GM15510 (cell line): ENCODE data around the gene C11orf58.

Source experiments
- POLR2A ChIP-seq: IDR thresholded peaks from 3 replicates; pipeline ENCODE4 v1.6.1; 2011; ENCODE audit warnings: borderline replicate concordance; ENCODE audit not compliant: insufficient read length; ENCODE audit errors: extremely low read depth

Gene C11orf58

GRCh38 chr11:16800382-16800781 lies 61.9 kb downstream of the C11orf58 start:
- no peak for TF ChIP-seq POLR2A

DNA sequence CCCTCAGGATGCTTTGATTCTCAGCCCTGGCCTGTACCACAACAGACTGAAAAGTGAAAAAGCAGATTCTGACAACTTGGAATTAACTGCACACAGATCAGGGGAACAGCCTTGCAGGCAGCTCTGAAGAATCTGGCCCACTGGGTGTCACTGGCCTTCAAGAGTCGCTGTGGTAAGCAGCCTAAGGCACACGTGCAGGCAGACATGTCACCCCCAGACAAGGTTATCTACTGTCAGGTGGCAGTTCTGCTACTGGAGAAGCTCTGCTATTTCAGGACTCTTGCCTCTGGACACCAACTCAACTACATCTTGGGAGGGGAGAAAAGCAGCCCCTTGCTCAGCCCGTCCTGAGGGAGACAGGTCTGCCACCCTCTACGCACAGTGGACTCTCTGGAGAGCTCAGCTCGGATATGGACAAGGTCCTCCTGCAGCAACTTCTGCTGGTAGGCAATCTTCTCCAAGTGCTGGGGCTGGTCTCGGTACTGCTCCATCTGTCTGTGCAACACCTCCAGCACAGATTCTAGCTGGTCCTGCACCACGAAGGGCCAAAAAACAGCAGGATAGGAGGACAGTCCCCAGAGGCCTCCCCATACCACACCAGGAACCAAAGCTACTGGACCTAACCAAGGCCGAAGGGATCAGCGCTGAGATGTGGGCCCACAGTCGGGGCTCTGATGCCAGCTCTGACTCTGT lies 63.0 kb downstream of the C11orf58 start:
- no peak for TF ChIP-seq POLR2A

GRCh38 chr11:16804104-16804947 lies 65.9 kb downstream of the C11orf58 start:
- TF ChIP-seq POLR2A: no peak

DNA sequence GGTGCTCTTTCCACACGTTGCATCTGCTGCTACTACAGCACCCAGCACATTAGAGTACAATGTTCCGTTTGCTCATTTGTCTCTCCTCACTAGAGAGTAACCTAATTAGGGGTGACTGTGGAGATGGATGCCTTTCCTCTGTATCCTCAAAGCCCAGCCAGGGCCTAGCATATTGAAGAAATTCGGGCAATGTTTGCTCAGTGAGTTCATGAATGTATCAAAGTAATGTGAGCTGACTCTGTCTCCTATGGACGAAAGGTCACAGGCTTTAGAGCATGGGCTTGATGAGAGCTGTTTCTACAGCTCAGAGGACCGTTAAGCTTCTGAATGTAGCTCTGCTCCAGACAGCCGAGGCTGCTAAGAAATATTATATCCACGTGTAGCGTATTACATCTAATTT lies 67.5 kb downstream of the C11orf58 start:
- no peak for TF ChIP-seq POLR2A

DNA sequence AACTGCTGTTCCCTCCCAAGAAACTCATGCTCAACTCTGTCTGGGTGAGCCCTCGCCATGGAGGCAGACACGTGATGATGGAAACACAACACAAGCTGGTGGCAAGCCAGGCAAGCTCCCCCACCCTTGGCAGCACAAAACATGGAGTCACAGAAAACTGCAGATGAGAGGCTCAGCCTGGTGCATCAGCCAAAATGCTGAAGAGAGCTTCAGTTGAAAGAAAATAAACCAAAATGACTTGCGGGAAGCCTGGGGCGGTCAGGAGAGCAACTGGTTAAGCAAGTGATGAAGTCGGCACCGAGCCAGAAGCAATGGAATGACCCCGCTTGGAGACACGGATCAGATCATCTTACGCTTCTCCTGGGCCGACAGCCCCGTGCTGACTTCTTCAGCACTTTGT lies 68.3 kb downstream of the C11orf58 start:
- no peak for TF ChIP-seq POLR2A

DNA sequence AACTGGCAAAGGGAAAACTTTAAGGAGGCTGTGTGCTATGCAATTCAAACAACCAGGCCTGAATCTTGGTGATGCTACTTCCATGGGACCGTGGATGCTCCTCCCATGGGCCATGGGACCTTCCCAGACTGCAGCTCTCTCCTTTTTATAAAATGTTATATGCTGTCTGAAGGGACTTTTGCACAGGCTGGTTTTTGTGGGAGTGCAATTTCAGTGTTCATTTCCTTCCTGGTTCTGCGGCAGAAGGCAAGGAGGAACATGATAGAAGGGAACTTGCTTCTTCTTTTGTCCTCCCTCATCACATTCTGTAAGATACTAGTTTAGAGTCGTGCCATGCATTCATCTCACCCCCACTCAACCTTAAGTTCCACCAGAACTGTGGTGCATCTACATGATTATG lies 68.9 kb downstream of the C11orf58 start:
- no peak for TF ChIP-seq POLR2A
